Adrenal gland (tissue), 12 donors: Measurements from ENCODE around the gene OIP5. TPM values are rescaled to one million over a fixed set of nuclear protein-coding genes. Genes with fewer than 3 reads are reported as not detected.

Experiments used
- DNase-seq, 7 donors: peaks; one replicate each; pipeline ENCODE4 v3.0.0-alpha.2; 2019 to 2020
- H3K27ac ChIP-seq, 5 donors: fragments of 200-600 bp; sonication (generic) in 4 of 5; 1 replicate in 3 of 5; 2 replicates in 2 of 5; pipeline versions ENCODE4 v1.5.1 to v1.8.0; 2016 to 2020; ENCODE audit warnings: mild to moderate bottlenecking in 1 of 5
- H3K27me3 ChIP-seq: fragments of 200-600 bp; 2 replicates; pipeline ENCODE4 v1.8.0; 2021
- H3K36me3 ChIP-seq, 2 donors: fragments of 200-600 bp; replicated peaks in 1 of 2; 1 replicate in 1 of 2; 2 replicates in 1 of 2; pipeline versions ENCODE4 v1.5.1 to v1.8.0; 2018 to 2022
- H3K4me1 ChIP-seq, 2 donors: fragments of 200-600 bp; replicated peaks in 1 of 2; 1 replicate in 1 of 2; 2 replicates in 1 of 2; pipeline versions ENCODE4 v1.5.1 to v1.8.0; 2018 to 2021
- H3K4me3 ChIP-seq, 4 donors: fragments of 200-600 bp; sonication (generic) in 3 of 4; one replicate each; pipeline ENCODE4 v1.5.1; 2016 to 2018
- H3K9me3 ChIP-seq, 3 donors: fragments of 200-600 bp; sonication (generic) in 1 of 3; replicated peaks in 1 of 3; 1 replicate in 2 of 3; 2 replicates in 1 of 3; pipeline versions ENCODE4 v1.5.1 to v1.8.0; 2016 to 2021
- CTCF ChIP-seq, 6 experiments: fragments of 450-650 bp in 4 of 6; fragments of 200-600 bp in 2 of 6; sonication (generic) in 1 of 6; IDR thresholded peaks; 1 replicate in 5 of 6; 2 replicates in 1 of 6; pipeline versions ENCODE4 v1.5.1 to v1.8.0; 2016 to 2021; ENCODE audit warnings: antibody characterized with exemption in 6 of 6, mild to moderate bottlenecking in 2 of 6, moderate library complexity in 1 of 6
- POLR2A ChIP-seq, 2 donors: fragments of 450-650 bp; IDR thresholded peaks; one replicate each; pipeline ENCODE4 v1.6.1; 2017; ENCODE audit warnings: antibody characterized with exemption in 2 of 2, mild to moderate bottlenecking in 2 of 2, moderate library complexity in 1 of 2
- WGBS, 4 donors: extraction: QIAGEN DNeasy Blood & Tissue Kit in 2 of 4; methylation state at CpG; one replicate each; pipeline versions ENCODE4 v1.1.5 to v1.1.7; 2013 to 2017; 5-methylcytosine and 5-hydroxymethylcytosine counted together
- intact Hi-C, 2 donors: fragments of 100-400 bp; cut with DNase I; formaldehyde crosslinking; loops; one replicate each; pipeline versions ENCODE4 v1.14.1 to v1.15.0; 2022 to 2023
- polyA plus RNA-seq, 3 donors: library from polyadenylated mRNA; stranded (reverse); fragments of 200-250 nt in 2 of 3; fragments of 350-450 nt in 1 of 3; fragmentation: Illumina TruSeq in 1 of 3; extraction: RNeasy Lipid Tissue Mini Kit (QIAGEN cat#74804) in 1 of 3; gene quantifications; one replicate each; pipeline ENCODE4 v1.2.3, GENCODE V29; 2013 to 2014
- total RNA-seq, 9 donors: library from RNA; depleted of rRNA in 4 of 9; stranded (reverse); fragments of >200 nt in 4 of 9; fragments of 120-200 nt in 1 of 9; fragmentation: NEBNext Ultra II Directional in 1 of 9; extraction: Animal tissue kit (Norgen Biotek cat#: 25700) in 1 of 9; gene quantifications; one replicate each; pipeline versions ENCODE4 v1.1.0 to v1.2.4, GENCODE V29; 2013 to 2023
- donor health status: healthy with polysubstance abuse.
- donor health status: Bipolar disorder and iron deficiency.
- donor health status: DM: yes; HTN: yes; CAD: no.
- donor health status: DM: no; HTN: no; CAD: no.
- donor health status: DM: no; HTN: no; CAD: no.
- donor health status: DM: yes; HTN: yes; CAD: no.

OIP5 gene
- total and polyA plus RNA-seq, 12 donors = 0.28 to 8.2 (median 2.2) TPM

- Histone ChIP-seq H3K36me3 (no peaks in the 10 kb centered on the region), H3K4me3 (peak overlapping the region in 1 of 4 donors; percentile 57), H3K27me3 (no peaks in the 10 kb centered on the region), H3K27ac (peak overlapping the region in 1 of 5 donors; percentile 91), H3K9me3 (no peaks in the 10 kb centered on the region), H3K4me1 (peaks cover 10 to 15% of the 10 kb centered on the region in 2 donors)
- peak in 1 of 7 donors; percentile 36 for DNase-seq
- no peak for TF ChIP-seq POLR2A (IDR thresholded peaks at IDR 0.05)
- TF ChIP-seq CTCF (IDR thresholded peaks at IDR 0.05) = no peak
- intact Hi-C loops = no loop called here
- WGBS, 4 donors = 66 to 76% (median 75%) methylated on average over 12 of the region's 12 CpGs
Measured at GRCh38 chr15:41334293-41335120, 2.1 kb upstream of the OIP5 start.

GRCh38 chr15:41333026-41333562 is 703 bp upstream of the OIP5 start:
- H3K27ac ChIP-seq = peak overlapping the region; percentile 57 to 91 (median 78)
- WGBS, 4 donors = 0 to 1% (median 0%) methylated on average over 14 to 26 of the region's 26 CpGs
- intact Hi-C loops = no loop called here

GRCh38 chr15:41331833-41332193 is 578 bp downstream of the OIP5 start:
- Histone ChIP-seq H3K9me3 (no peaks in the 10 kb centered on the region), H3K4me1 (peaks cover 10 to 15% of the 10 kb centered on the region in 2 donors), H3K27ac (peak overlapping the region in 4 of 5 donors; percentile 57 to 82 (median 74)), H3K36me3 (no peaks in the 10 kb centered on the region), H3K27me3 (no peaks in the 10 kb centered on the region), H3K4me3 (peak overlapping the region; percentile 31 to 89 (median 62))
- WGBS, 4 donors = 2 to 5% (median 3%) methylated on average over 11 to 14 of the region's 14 CpGs
- intact Hi-C loops = no loop called here
- TF ChIP-seq POLR2A (IDR thresholded peaks at IDR 0.05) = no peak
- TF ChIP-seq CTCF (IDR thresholded peaks at IDR 0.05) = peak in 3 of 6 experiments; percentile 69 to 74 (median 71)
- DNase-seq = peak in 4 of 7 donors; percentile 67 to 85 (median 76)

More at GRCh38 chr15:41333026-41333562, 703 bp upstream of the OIP5 start:
- peak overlapping the region; percentile 3 to 76 (median 35) for H3K4me3 ChIP-seq
- H3K27me3 ChIP-seq = no peaks in the 10 kb centered on the region
- no peak for TF ChIP-seq CTCF (IDR thresholded peaks at IDR 0.05)
- no peak for TF ChIP-seq POLR2A (IDR thresholded peaks at IDR 0.05)
- peaks cover 10 to 15% of the 10 kb centered on the region in 2 donors for H3K4me1 ChIP-seq
- no peaks in the 10 kb centered on the region for H3K36me3 ChIP-seq
- no peak for DNase-seq
- H3K9me3 ChIP-seq = no peaks in the 10 kb centered on the region

GRCh38 chr15:41331281-41331680 is 1.1 kb downstream of the OIP5 start:
- Histone ChIP-seq H3K27ac (no peak overlapping the region), H3K27me3 (no peaks in the 10 kb centered on the region), H3K9me3 (no peaks in the 10 kb centered on the region), H3K4me3 (peak overlapping the region in 1 of 4 donors; percentile 57), H3K4me1 (peaks cover 10 to 15% of the 10 kb centered on the region in 2 donors), H3K36me3 (no peaks in the 10 kb centered on the region)
- 78 to 84% (median 82%) methylated on average over 6 of the region's 6 CpGs for WGBS, 4 donors
- DNase-seq = peak in 1 of 7 donors; percentile 35
- TF ChIP-seq CTCF (IDR thresholded peaks at IDR 0.05) = no peak
- no peak for TF ChIP-seq POLR2A (IDR thresholded peaks at IDR 0.05)
- intact Hi-C loops = no loop called here
